Smooth muscle cell of bladder (primary cell): Measurements from ENCODE around the gene MOB3A. TPM values are rescaled to one million over a fixed set of nuclear protein-coding genes. Genes with fewer than 3 reads are reported as not detected.

Source experiments
- total RNA-seq: library from RNA; depleted of rRNA; stranded (reverse); fragments of >200 nt; gene quantifications from 2 replicates; pipeline ENCODE4 v1.2.3, GENCODE V29; 2014

MOB3A gene
- 11.2 and 14.3 TPM in 2 replicates for total RNA-seq

DNA sequence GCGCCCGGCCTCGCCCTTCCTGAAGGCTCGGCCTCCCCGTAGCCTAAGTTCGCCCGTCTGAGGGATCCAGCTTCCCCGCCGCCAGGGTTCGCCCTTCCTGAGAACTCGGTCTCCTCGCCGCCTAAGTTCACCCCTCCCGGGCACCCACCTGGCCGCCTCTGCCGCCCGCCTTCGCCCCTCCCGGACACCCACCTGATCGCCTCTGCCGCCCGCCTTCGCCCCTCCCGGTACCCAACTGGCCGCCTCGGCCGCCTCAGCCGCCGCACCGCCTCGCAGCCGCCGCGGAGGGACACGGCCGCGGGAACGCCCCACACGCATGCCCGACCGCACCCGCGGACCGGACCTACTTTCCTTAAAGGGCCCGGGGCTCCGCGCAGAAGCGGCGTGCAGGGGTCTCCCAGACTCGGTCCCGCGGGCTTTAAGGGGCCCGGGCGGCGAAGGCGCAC, at the start of gene MOB3A:
Gene MOB3A (minus strand): TSS at position 293 of the 446 bp plus-strand sequence. CDS start 17,766 bp downstream, outside the sequence.

DNA sequence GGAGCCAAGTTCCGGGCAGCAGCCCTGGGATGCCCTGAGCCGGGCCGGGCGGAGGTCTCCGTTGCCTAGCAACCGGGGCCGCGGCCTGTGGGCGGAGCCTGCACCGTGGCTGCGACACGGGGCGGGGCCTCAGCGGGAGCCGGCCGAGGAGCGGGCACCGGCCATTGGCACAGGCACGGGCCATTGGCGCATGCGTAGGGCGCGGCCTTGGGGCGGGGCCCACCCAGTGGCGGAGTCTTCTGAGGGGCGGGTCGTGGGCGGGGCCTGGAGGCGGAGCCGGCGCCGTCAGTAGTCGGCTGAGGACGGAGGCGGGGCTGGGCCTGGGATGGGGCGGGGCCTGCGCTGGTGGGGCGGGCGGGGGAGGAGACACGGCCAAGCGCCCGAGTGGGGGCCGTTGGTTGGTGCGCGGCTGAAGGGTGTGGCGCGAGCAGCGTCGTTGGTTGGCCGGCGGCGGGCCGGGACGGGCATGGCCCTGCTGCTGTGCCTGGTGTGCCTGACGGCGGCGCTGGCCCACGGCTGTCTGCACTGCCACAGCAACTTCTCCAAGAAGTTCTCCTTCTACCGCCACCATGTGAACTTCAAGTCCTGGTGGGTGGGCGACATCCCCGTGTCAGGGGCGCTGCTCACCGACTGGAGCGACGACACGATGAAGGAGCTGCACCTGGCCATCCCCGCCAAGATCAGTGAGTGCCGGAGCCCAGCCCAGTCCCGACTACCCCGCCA, 515 bp upstream of the MOB3A start, which contains the start of gene IZUMO4:
Gene IZUMO4 (plus strand): TSS at position 436 of the 723 bp plus-strand sequence. CDS start 31 bp downstream, at position 467.

DNA sequence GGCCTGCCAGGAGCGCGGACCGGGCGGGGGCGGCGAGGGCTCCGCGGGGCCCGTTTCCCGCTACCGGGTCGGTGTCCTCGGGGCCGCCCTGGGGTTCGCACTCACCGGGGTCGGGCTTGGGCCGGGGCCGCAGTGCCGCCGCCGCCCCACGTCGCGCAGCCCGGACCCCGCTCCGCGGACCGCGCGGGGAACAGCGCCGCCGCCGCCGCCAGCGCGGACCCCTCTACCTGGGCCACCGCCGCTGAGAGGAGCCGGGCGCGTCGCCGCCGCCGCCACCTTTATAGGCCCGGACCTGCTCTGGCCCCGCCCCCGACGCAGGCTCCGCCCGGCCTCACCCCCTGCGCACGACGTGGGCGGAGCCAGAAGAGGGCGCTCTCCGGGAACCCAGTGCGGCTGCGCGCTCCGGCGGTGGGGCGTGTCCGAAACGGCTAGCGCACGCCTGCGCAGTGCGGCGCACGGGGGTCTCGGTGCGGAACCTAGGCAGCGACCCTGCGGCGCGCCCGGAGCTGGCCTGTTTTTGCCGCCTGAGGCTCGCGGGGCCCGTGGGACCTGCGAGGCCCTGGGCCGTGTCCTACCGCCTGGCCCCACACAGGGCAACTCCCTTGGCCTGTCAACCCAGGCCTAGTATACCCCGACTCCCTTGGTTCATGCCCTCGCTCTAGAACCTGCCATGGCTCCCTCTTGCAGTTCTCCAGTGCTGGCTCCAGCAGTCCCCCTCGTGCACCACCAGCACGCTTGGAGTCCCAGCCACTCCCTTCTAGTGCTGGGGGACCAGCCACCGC, 44.9 kb downstream of the MOB3A start, which contains the start of gene MKNK2:
Gene MKNK2 (minus strand): TSS at position 254 of the 782 bp plus-strand sequence. CDS start 393 bp downstream, outside the sequence.

Other genes with a start within 250 kb of the MOB3A start
- gene REXO1, start 247.8 kb downstream of the MOB3A start, total RNA-seq, result 2.7 TPM in 2 replicates
- gene KLF16, start 232.7 kb downstream of the MOB3A start, total RNA-seq, result 1.7 and 2.3 TPM in 2 replicates
- gene ABHD17A, start 210.8 kb downstream of the MOB3A start, total RNA-seq, result 75.2 and 78.2 TPM in 2 replicates
- gene ADAT3, start 190.9 kb downstream of the MOB3A start, total RNA-seq, result 1.00 and 1.4 TPM in 2 replicates
- gene SCAMP4, start 190.9 kb downstream of the MOB3A start, total RNA-seq, result 19.3 and 22.0 TPM in 2 replicates
- gene CSNK1G2, start 155.2 kb downstream of the MOB3A start, total RNA-seq, result 58.3 and 66.8 TPM in 2 replicates
- 36.4 and 47.9 TPM in 2 replicates for gene BTBD2, start 80.6 kb downstream of the MOB3A start, total RNA-seq
- 75.9 and 141 TPM in 2 replicates for gene MKNK2, start 45.1 kb downstream of the MOB3A start, total RNA-seq
- 1.0 and 1.6 TPM in 2 replicates for gene IZUMO4, start 589 bp upstream of the MOB3A start, total RNA-seq
- gene AP3D1, start 55.2 kb upstream of the MOB3A start, total RNA-seq, result 70.8 and 93.7 TPM in 2 replicates
- 2.7 and 3.0 TPM in 2 replicates for gene DOT1L, start 67.6 kb upstream of the MOB3A start, total RNA-seq
- 37.3 and 41.0 TPM in 2 replicates for gene PLEKHJ1, start 140.0 kb upstream of the MOB3A start, total RNA-seq
- gene SF3A2, start 140.5 kb upstream of the MOB3A start, total RNA-seq, result 21.3 and 23.7 TPM in 2 replicates
- gene AMH, start 153.0 kb upstream of the MOB3A start, total RNA-seq, result 0.28 and 0.46 TPM in 2 replicates
- gene JSRP1, start 160.1 kb upstream of the MOB3A start, total RNA-seq, result 0.37 TPM in 1 of 2 replicates, not detected in the other
- gene PEAK3, start 185.8 kb upstream of the MOB3A start, total RNA-seq, result not detected in 2 replicates
- gene LINGO3, start 211.8 kb upstream of the MOB3A start, total RNA-seq, result under 0.01 TPM in 1 of 2 replicates, not detected in the other
- 98.0 and 104 TPM in 2 replicates for gene LSM7, start 232.3 kb upstream of the MOB3A start, total RNA-seq
- gene SPPL2B, start 232.4 kb upstream of the MOB3A start, total RNA-seq, result 25.0 and 38.2 TPM in 2 replicates